SKM-1 (cell line): ENCODE measurements around the gene UBE3C.

Experiments used
- DNase-seq: peaks from one replicate; lab custom pipeline; 2025; ENCODE audit not compliant: unreplicated experiment; lab: John Stamatoyannopoulos, UW

Gene UBE3C

DNA sequence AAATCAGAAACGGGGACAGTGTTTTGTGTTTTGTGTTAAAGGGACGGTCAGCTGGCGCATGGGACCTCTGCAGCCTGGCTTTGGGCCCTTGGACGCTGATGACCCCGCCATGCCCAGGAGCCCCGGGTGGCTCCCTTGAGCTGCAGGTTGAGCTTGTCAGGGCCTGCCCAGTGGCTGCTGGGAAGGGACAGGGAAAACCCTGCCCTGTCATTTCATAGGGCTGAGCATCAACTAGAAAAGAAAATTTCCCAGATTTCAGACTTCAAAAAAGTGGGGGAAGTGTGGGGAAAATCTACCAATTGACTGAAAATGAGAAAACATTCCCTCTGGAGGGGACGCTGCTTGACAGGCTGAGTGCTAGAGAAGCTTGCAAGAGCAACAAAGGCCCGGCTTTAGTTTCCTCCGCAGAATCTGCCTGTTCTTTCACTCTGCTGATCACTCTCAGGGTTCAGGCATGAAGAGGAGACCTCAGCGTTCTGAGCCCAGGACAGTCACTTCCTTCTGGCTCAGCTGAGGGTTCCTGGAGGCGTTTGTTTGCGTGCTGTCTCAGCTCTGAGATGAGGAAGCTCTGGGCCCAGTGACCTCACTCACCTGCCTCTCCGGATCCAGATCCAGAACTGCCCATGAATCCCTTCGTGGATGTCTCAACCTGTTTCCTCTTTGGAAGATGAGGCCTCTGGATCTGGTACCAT lies 179.4 kb downstream of the UBE3C start:
- no peak for DNase-seq
